ENCODE measurements around the gene GAPDH.

Gene GAPDH

GRCh38 chr12:6567112-6567670, 32.9 kb downstream of the GAPDH start:
- H3K36me3 ChIP-seq (ENCODE audit: control insufficient read depth, low read length) = peaks cover 84% of the 10 kb centered on the region
- H3K9me2 ChIP-seq (replicated peaks; ENCODE audit: control insufficient read depth, low read length) = no peaks in the 10 kb centered on the region
- peaks cover 31% of the 10 kb centered on the region for H3F3A ChIP-seq (ENCODE audit: control insufficient read depth, insufficient read depth)
- no peaks in the 10 kb centered on the region for H3K27me3 ChIP-seq (ENCODE audit: control insufficient read depth, low read length)
- H3K4me3 ChIP-seq (ENCODE audit: low read length) = peak overlapping the region; percentile 83
- H3K4me1 ChIP-seq (ENCODE audit: control insufficient read depth, low read length) = peaks cover 37% of the 10 kb centered on the region
- H4K20me1 ChIP-seq (ENCODE audit: control insufficient read depth, insufficient read depth, low read depth, low read length) = peaks cover 18% of the 10 kb centered on the region
- no peaks in the 10 kb centered on the region for H3K9me3 ChIP-seq (ENCODE audit: control insufficient read depth, insufficient read depth, low read length)
- H3K4me2 ChIP-seq (ENCODE audit: low read length) = peak overlapping the region; percentile 80
- H3K79me2 ChIP-seq (ENCODE audit: control insufficient read depth, low read length) = peaks cover 68% of the 10 kb centered on the region
- TF ChIP-seq EZH2phosphoT487 (IDR thresholded peaks at IDR 0.05; ENCODE audit: borderline replicate concordance, low read length) (no peak), CTCF (IDR thresholded peaks at IDR 0.05; ENCODE audit: low read depth, low read length, poor library complexity, severe bottlenecking) (no peak)
- peak overlapping the region; percentile 65 for H3K27ac ChIP-seq (ENCODE audit: low read depth, low read length)

- H3K36me3 ChIP-seq (ENCODE audit: control insufficient read depth, low read length) = peaks cover 84% of the 10 kb centered on the region
- H3K4me3 ChIP-seq (ENCODE audit: low read length) = no peak overlapping the region
- no peaks in the 10 kb centered on the region for H3K9me3 ChIP-seq (ENCODE audit: control insufficient read depth, insufficient read depth, low read length)
- peak overlapping the region; percentile 80 for H3K4me2 ChIP-seq (ENCODE audit: low read length)
- H3K79me2 ChIP-seq (ENCODE audit: control insufficient read depth, low read length) = peaks cover 50% of the 10 kb centered on the region
- TF ChIP-seq EZH2phosphoT487 (IDR thresholded peaks at IDR 0.05; ENCODE audit: borderline replicate concordance, low read length) (no peak), CTCF (IDR thresholded peaks at IDR 0.05; ENCODE audit: low read depth, low read length, poor library complexity, severe bottlenecking) (no peak)
- peaks cover 10% of the 10 kb centered on the region; the same call in 1 of the 2 replicates for H4K20me1 ChIP-seq (ENCODE audit: control insufficient read depth, insufficient read depth, low read depth, low read length)
- H3K27me3 ChIP-seq (ENCODE audit: control insufficient read depth, low read length) = no peaks in the 10 kb centered on the region
- H3K27ac ChIP-seq (ENCODE audit: low read depth, low read length) = no peak overlapping the region
- H3K4me1 ChIP-seq (ENCODE audit: control insufficient read depth, low read length) = peaks cover 34% of the 10 kb centered on the region
- H3K9me2 ChIP-seq (replicated peaks; ENCODE audit: control insufficient read depth, low read length) = no peaks in the 10 kb centered on the region
- peaks cover 28% of the 10 kb centered on the region for H3F3A ChIP-seq (ENCODE audit: control insufficient read depth, insufficient read depth)
Measured at GRCh38 chr12:6569312-6569711, 35.0 kb downstream of the GAPDH start.

GRCh38 chr12:6569786-6570185, 35.5 kb downstream of the GAPDH start:
- TF ChIP-seq CTCF (IDR thresholded peaks at IDR 0.05; ENCODE audit: low read depth, low read length, poor library complexity, severe bottlenecking) = no peak
- TF ChIP-seq EZH2phosphoT487 (IDR thresholded peaks at IDR 0.05; ENCODE audit: borderline replicate concordance, low read length) = no peak
- peaks cover 34% of the 10 kb centered on the region for H3K4me1 ChIP-seq (ENCODE audit: control insufficient read depth, low read length)
- no peaks in the 10 kb centered on the region for H3K27me3 ChIP-seq (ENCODE audit: control insufficient read depth, low read length)
- no peak overlapping the region for H3K4me2 ChIP-seq (ENCODE audit: low read length)
- H3K9me2 ChIP-seq (replicated peaks; ENCODE audit: control insufficient read depth, low read length) = no peaks in the 10 kb centered on the region
- H3K79me2 ChIP-seq (ENCODE audit: control insufficient read depth, low read length) = peaks cover 48% of the 10 kb centered on the region
- peaks cover 10% of the 10 kb centered on the region; the same call in 1 of the 2 replicates for H4K20me1 ChIP-seq (ENCODE audit: control insufficient read depth, insufficient read depth, low read depth, low read length)
- H3F3A ChIP-seq (ENCODE audit: control insufficient read depth, insufficient read depth) = peaks cover 32% of the 10 kb centered on the region
- H3K9me3 ChIP-seq (ENCODE audit: control insufficient read depth, insufficient read depth, low read length) = no peaks in the 10 kb centered on the region
- no peak overlapping the region for H3K4me3 ChIP-seq (ENCODE audit: low read length)
- no peak overlapping the region for H3K27ac ChIP-seq (ENCODE audit: low read depth, low read length)
- H3K36me3 ChIP-seq (ENCODE audit: control insufficient read depth, low read length) = peaks cover 84% of the 10 kb centered on the region

Data from DOHH2 (cell line).